Neural progenitor cell (in vitro differentiated cells): ENCODE measurements around the gene ANKRD34A.

Source experiments
- CTCF ChIP-seq: fragments of 200-600 bp; sonication (generic); IDR thresholded peaks from 2 replicates; pipeline ENCODE4 v1.5.1; 2017; ENCODE audit warnings: antibody characterized with exemption, mild to moderate bottlenecking
- EZH2 ChIP-seq: fragments of 200-600 bp; sonication (generic); IDR thresholded peaks from 2 replicates; pipeline ENCODE4 v1.6.1; 2017; ENCODE audit warnings: antibody characterized with exemption, mild to moderate bottlenecking, moderate library complexity

- TF ChIP-seq CTCF (no peak), EZH2 (no peak)
Measured at GRCh38 chr1:145997016-145997717, 32.8 kb upstream of the ANKRD34A start.
